Keratinocyte (primary cell): ENCODE measurements around the gene TENM4. TPM values are rescaled to one million over a fixed set of nuclear protein-coding genes. Genes with fewer than 3 reads are reported as not detected.

Experiments used
- DNase-seq: peaks from one replicate; pipeline ENCODE4 v3.0.0-alpha.2; 2011; ENCODE audit warnings: low read depth, missing footprints, low spot score
- FAIRE-seq: peaks from 2 replicates; lab custom pipeline; 2011; peaks lifted over from hg19 to GRCh38; lab: Jason Lieb, UNC
- H2AFZ ChIP-seq: 2 replicates; pipeline ENCODE4 v1.6.0; 2012; ENCODE audit warnings: low read length, control low read depth, inconsistent platforms; ENCODE audit not compliant: control insufficient read depth
- H3K27ac ChIP-seq: 2 replicates; pipeline ENCODE4 v1.5.1; 2011; ENCODE audit warnings: low read length; ENCODE audit not compliant: control insufficient read depth, insufficient read depth
- H3K27me3 ChIP-seq: 3 replicates; pipeline ENCODE4 v1.6.0; 2011; ENCODE audit warnings: low read length; ENCODE audit not compliant: control insufficient read depth, insufficient read depth; ENCODE audit errors: extremely low read depth
- H3K36me3 ChIP-seq, 2 experiments: 2 replicates in 1 of 2; 3 replicates in 1 of 2; pipeline ENCODE4 v1.5.1; 2011; ENCODE audit warnings: low read length in 2 of 2, mild to moderate bottlenecking in 1 of 2; ENCODE audit not compliant: control insufficient read depth in 2 of 2, insufficient read depth in 2 of 2; ENCODE audit errors: extremely low read depth in 1 of 2
- H3K4me1 ChIP-seq: 3 replicates; pipeline ENCODE4 v1.5.1; 2011; ENCODE audit warnings: low read length; ENCODE audit not compliant: control insufficient read depth, insufficient read depth; ENCODE audit errors: extremely low read depth
- H3K4me2 ChIP-seq: 3 replicates; pipeline ENCODE4 v1.6.0; 2011; ENCODE audit warnings: low read depth, low read length; ENCODE audit not compliant: control insufficient read depth, insufficient read depth; ENCODE audit errors: extremely low read depth
- H3K4me3 ChIP-seq, 3 experiments: fragments of 200-600 bp in 1 of 3; sonication (generic) in 1 of 3; 2 replicates in 2 of 3; 3 replicates in 1 of 3; pipeline ENCODE4 v1.5.1; 2011 to 2016; ENCODE audit warnings: low read length in 3 of 3, mild to moderate bottlenecking in 3 of 3, control low read depth in 2 of 3, inconsistent platforms in 1 of 3, low read depth in 1 of 3, mixed read lengths in 1 of 3, mixed run types in 1 of 3, moderate library complexity in 1 of 3; ENCODE audit not compliant: control insufficient read depth in 2 of 3, insufficient read depth in 2 of 3; ENCODE audit errors: extremely low read depth in 1 of 3
- H3K79me2 ChIP-seq: 2 replicates; pipeline ENCODE4 v1.6.0; 2012; ENCODE audit warnings: low read length; ENCODE audit not compliant: control insufficient read depth, insufficient read depth
- H3K9ac ChIP-seq: 3 replicates; pipeline ENCODE4 v1.6.0; 2011; ENCODE audit warnings: low read length; ENCODE audit not compliant: control insufficient read depth, insufficient read depth; ENCODE audit errors: extremely low read depth
- H3K9me1 ChIP-seq: 3 replicates; pipeline ENCODE4 v1.6.0; 2011; ENCODE audit warnings: low read length; ENCODE audit not compliant: control insufficient read depth, insufficient read depth; ENCODE audit errors: extremely low read depth
- H3K9me3 ChIP-seq: 2 replicates; pipeline ENCODE4 v1.5.1; 2012; ENCODE audit warnings: low read depth, low read length; ENCODE audit not compliant: control insufficient read depth
- H4K20me1 ChIP-seq: 3 replicates; pipeline ENCODE4 v1.6.0; 2011; ENCODE audit warnings: low read length; ENCODE audit not compliant: control insufficient read depth, insufficient read depth; ENCODE audit errors: extremely low read depth
- CTCF ChIP-seq, 3 experiments: IDR thresholded peaks in 1 of 3; conservative IDR thresholded peaks in 1 of 3; optimal IDR thresholded peaks in 1 of 3; 2 replicates in 2 of 3; 3 replicates in 1 of 3; pipeline versions ENCODE3 to v1.5.1; 2011; ENCODE audit warnings: low read length in 3 of 3, mild to moderate bottlenecking in 3 of 3, moderate library complexity in 2 of 3, control low read depth in 1 of 3, inconsistent platforms in 1 of 3; ENCODE audit not compliant: insufficient read depth in 2 of 3; ENCODE audit errors: extremely low read depth in 1 of 3
- EZH2 ChIP-seq: IDR thresholded peaks from one replicate; pipeline ENCODE4 v1.6.1; 2012; ENCODE audit warnings: inconsistent platforms, mild to moderate bottlenecking, low read length, moderate library complexity
- dilution Hi-C: fragments of 300-500 bp; cut with MboI; formaldehyde crosslinking; loops from one replicate; pipeline ENCODE4 v1.7.0; 2020; ENCODE audit warnings: low sequenced_read_pairs; ENCODE audit not compliant: extremely low pct_ligation_motif_present
- polyA plus RNA-seq, 5 experiments: library from polyadenylated mRNA; depleted of rRNA in 3 of 5; stranded (reverse) in 3 of 5; stranded (forward) in 1 of 5; unstranded in 1 of 5; fragments of >200 nt; gene quantifications; 1 replicate in 1 of 5; 2 replicates in 3 of 5; 3 replicates in 1 of 5; pipeline versions ENCODE4 v1.2.1 to v1.2.3, GENCODE V29; 2011 to 2012; ENCODE audit warnings: missing spikeins in 2 of 5, low read depth in 1 of 5, low replicate concordance in 1 of 5

The TENM4 gene
- polyA plus RNA-seq, 1 donor (not counting 4 experiments of a cell fraction or from before 2014, with no cell fraction given), result 3.5 TPM

DNA sequence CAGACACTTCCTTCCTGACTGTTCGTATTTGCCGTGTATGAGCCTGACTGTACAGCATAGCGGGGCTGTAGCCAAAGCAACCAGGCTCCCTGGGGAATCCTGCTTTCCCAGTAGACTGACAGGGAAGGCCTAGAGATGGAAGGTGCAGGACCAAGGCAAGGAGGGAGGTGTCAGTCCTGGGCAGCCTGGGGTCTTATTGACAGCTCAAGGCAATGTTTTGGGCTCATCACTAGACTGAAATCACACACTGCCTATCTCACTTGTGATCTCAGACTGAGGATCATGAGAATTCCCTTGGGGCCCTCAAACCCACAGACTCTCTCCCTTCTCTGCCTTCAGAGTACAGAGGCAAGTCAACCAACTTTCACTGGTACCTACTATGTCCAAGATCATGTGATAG lies 519.3 kb downstream of the TENM4 start:
- Histone ChIP-seq H3K27ac (no peak overlapping the region), H3K4me1 (no peaks in the 10 kb centered on the region), H3K9me3 (no peaks in the 10 kb centered on the region), H2AFZ (no peak overlapping the region), H3K9ac (no peak overlapping the region), H3K9me1 (no peaks in the 10 kb centered on the region), H3K79me2 (no peaks in the 10 kb centered on the region), H3K36me3 (no peaks in the 10 kb centered on the region), H3K4me3 (no peak overlapping the region), H3K27me3 (no peaks in the 10 kb centered on the region), H4K20me1 (no peaks in the 10 kb centered on the region), H3K4me2 (no peak overlapping the region)
- dilution Hi-C loops, result no loop called here
- DNase-seq (no peak), FAIRE-seq (no peak)
- TF ChIP-seq EZH2 (no peak), CTCF (optimal IDR thresholded peaks at IDR 0.05 in 1 of 3, IDR thresholded peaks at IDR 0.05 in 1 of 3, conservative IDR thresholded peaks at IDR 0.05 in 1 of 3; ENCODE audit: extremely low read depth in 1 of 3, insufficient read depth in 2 of 3, low read length in 3 of 3) (no peak)

DNA sequence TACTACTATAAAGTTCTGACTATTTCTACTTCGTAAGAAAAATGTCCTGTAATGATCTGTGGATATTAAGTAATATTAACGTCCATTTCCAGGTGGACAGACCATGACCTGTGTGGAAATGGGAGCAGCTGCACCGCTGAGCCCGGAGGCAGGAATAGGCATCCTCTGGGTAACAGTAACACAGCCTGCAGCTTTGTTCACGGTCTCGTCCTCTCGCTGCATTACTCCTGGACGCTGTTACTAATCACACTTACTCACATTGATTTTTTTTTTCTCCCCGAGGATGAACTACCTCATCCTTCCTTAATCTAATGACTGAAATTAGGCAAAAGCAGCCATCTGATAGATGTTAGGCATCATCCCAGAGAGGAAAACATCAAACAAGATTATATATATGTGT lies 520.5 kb downstream of the TENM4 start:
- Histone ChIP-seq H3K27ac (no peak overlapping the region), H3K9ac (no peak overlapping the region)
- FAIRE-seq, result no peak

More for the DNA sequence above, 520.5 kb downstream of the TENM4 start:
- Histone ChIP-seq H3K36me3 (no peaks in the 10 kb centered on the region), H3K27me3 (no peaks in the 10 kb centered on the region), H3K4me3 (no peak overlapping the region), H2AFZ (no peak overlapping the region), H3K4me2 (no peak overlapping the region), H3K79me2 (no peaks in the 10 kb centered on the region), H3K4me1 (no peaks in the 10 kb centered on the region), H3K9me3 (no peaks in the 10 kb centered on the region), H4K20me1 (no peaks in the 10 kb centered on the region), H3K9me1 (no peaks in the 10 kb centered on the region)
- dilution Hi-C loops, result no loop called here
- no peak for DNase-seq
- TF ChIP-seq EZH2, result no peak
- no peak for TF ChIP-seq CTCF (optimal IDR thresholded peaks at IDR 0.05 in 1 of 3, IDR thresholded peaks at IDR 0.05 in 1 of 3, conservative IDR thresholded peaks at IDR 0.05 in 1 of 3; ENCODE audit: extremely low read depth in 1 of 3, insufficient read depth in 2 of 3, low read length in 3 of 3)
